Loucy (cell line): ENCODE data around the gene L3HYPDH.

ENCODE experiments used
- H2AFZ ChIP-seq: fragments of 200-600 bp; sonication (generic); 2 replicates; pipeline ENCODE4 v1.6.0; 2016; ENCODE audit warnings: antibody characterized with exemption, mild to moderate bottlenecking, low read length, moderate library complexity
- H3F3A ChIP-seq: fragments of 200-600 bp; 2 replicates; pipeline ENCODE4 v1.6.0; 2016; ENCODE audit warnings: antibody characterized with exemption, low read depth, mild to moderate bottlenecking
- H3K27me3 ChIP-seq: fragments of 200-600 bp; sonication (generic); 2 replicates; pipeline ENCODE4 v1.6.1; 2014; ENCODE audit warnings: low read length, mild to moderate bottlenecking; ENCODE audit not compliant: insufficient read depth, poor library complexity, severe bottlenecking
- H3K36me3 ChIP-seq: fragments of 200-600 bp; sonication (generic); 2 replicates; pipeline ENCODE4 v1.6.1; 2016; ENCODE audit warnings: low read length; ENCODE audit not compliant: insufficient read depth
- H3K4me1 ChIP-seq: fragments of 200-600 bp; sonication (generic); 2 replicates; pipeline ENCODE4 v1.5.1; 2014; ENCODE audit warnings: low read length, mild to moderate bottlenecking; ENCODE audit not compliant: insufficient read depth, poor library complexity, severe bottlenecking
- H3K4me2 ChIP-seq: fragments of 200-600 bp; sonication (generic); 2 replicates; pipeline ENCODE4 v1.6.0; 2014; ENCODE audit warnings: antibody characterized with exemption, low read length, low read depth, mild to moderate bottlenecking; ENCODE audit not compliant: poor library complexity, severe bottlenecking
- H3K4me3 ChIP-seq: fragments of 200-600 bp; sonication (generic); 2 replicates; pipeline ENCODE4 v1.5.1; 2014; ENCODE audit warnings: low read length, mild to moderate bottlenecking, mixed read lengths; ENCODE audit not compliant: poor library complexity, severe bottlenecking
- H3K79me2 ChIP-seq: fragments of 200-600 bp; sonication (generic); 2 replicates; pipeline ENCODE4 v1.6.1; 2014; ENCODE audit warnings: low read length; ENCODE audit not compliant: insufficient read depth
- H3K9ac ChIP-seq: fragments of 200-600 bp; sonication (generic); 2 replicates; pipeline ENCODE4 v1.6.0; 2014; ENCODE audit warnings: mild to moderate bottlenecking, low read depth, low read length, moderate library complexity; ENCODE audit not compliant: poor library complexity, severe bottlenecking
- H3K9me2 ChIP-seq: fragments of 200-600 bp; sonication (generic); replicated peaks from 2 replicates; pipeline ENCODE4 v1.6.1; 2016; ENCODE audit warnings: low read depth, low read length, mixed read lengths
- H3K9me3 ChIP-seq: fragments of 200-600 bp; sonication (generic); 2 replicates; pipeline ENCODE4 v1.6.1; 2014; ENCODE audit warnings: mild to moderate bottlenecking, antibody characterized with exemption, low read length, low read depth; ENCODE audit not compliant: insufficient read depth
- H4K20me1 ChIP-seq: fragments of 200-600 bp; sonication (generic); 2 replicates; pipeline ENCODE4 v1.6.0; 2014; ENCODE audit warnings: antibody characterized with exemption, low read length, mild to moderate bottlenecking; ENCODE audit not compliant: insufficient read depth, poor library complexity, severe bottlenecking
- EZH2phosphoT487 ChIP-seq: fragments of 200-600 bp; IDR thresholded peaks from 2 replicates; pipeline ENCODE4 v1.6.1; 2018; ENCODE audit warnings: antibody characterized with exemption, mild to moderate bottlenecking, moderate library complexity, borderline replicate concordance
- TF ChIP-seq, protein P1 (sequence below): fragments of 200-600 bp; sonication (generic); conservative IDR thresholded peaks from 2 replicates; pipeline ENCODE4 v1.5.1; 2014; ENCODE audit warnings: mild to moderate bottlenecking, antibody characterized with exemption, low read length

The L3HYPDH gene

DNA sequence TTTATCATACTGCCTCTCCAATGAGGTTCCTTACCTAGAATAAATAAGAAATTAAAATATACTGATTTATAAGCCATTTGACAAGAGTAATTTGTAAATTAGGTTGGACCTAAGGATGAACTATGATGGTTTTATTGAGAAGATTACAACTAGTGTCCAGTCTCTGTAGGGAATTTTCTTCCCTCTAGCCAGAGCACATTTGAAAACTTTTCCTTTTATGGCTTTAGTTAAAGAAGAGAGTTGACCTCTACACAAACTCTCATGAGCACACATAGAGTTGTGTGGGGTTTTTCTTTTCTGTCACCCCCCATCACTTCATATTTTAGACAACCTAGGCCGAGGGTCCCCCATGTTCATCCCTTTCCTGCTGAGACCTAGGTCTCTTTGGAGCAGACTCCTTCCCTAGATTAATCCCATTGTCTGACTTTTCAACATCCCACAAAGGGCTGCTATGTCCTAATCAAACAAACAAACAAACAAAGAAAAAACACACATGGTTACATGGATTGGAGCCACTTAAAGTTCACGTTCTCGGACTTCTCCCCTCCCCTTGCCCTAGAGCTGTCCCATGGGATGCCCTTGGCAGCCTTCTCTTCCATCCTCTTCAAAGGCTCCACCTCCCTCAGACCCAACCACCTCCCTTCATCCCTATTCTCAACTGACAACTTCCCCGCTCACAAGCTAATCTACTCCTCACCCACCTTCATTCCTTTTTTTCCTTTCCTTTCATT lies 59.7 kb downstream of the L3HYPDH start:
- TF ChIP-seq, protein P1, sequence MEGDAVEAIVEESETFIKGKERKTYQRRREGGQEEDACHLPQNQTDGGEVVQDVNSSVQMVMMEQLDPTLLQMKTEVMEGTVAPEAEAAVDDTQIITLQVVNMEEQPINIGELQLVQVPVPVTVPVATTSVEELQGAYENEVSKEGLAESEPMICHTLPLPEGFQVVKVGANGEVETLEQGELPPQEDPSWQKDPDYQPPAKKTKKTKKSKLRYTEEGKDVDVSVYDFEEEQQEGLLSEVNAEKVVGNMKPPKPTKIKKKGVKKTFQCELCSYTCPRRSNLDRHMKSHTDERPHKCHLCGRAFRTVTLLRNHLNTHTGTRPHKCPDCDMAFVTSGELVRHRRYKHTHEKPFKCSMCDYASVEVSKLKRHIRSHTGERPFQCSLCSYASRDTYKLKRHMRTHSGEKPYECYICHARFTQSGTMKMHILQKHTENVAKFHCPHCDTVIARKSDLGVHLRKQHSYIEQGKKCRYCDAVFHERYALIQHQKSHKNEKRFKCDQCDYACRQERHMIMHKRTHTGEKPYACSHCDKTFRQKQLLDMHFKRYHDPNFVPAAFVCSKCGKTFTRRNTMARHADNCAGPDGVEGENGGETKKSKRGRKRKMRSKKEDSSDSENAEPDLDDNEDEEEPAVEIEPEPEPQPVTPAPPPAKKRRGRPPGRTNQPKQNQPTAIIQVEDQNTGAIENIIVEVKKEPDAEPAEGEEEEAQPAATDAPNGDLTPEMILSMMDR: no peak
- no peak for TF ChIP-seq EZH2phosphoT487
- Histone ChIP-seq H3K9me3 (no peaks in the 10 kb centered on the region), H4K20me1 (no peaks in the 10 kb centered on the region), H3K4me1 (peaks cover under 1% of the 10 kb centered on the region), H3K36me3 (no peaks in the 10 kb centered on the region), H3K79me2 (no peaks in the 10 kb centered on the region), H3K9me2 (no peaks in the 10 kb centered on the region), H2AFZ (no peak overlapping the region), H3F3A (no peaks in the 10 kb centered on the region), H3K4me3 (no peak overlapping the region), H3K27me3 (no peaks in the 10 kb centered on the region), H3K4me2 (no peak overlapping the region), H3K9ac (no peak overlapping the region)
